HEK293 (cell line): Measurements from ENCODE around the gene KIF1A.

ENCODE experiments used
- CTCF ChIA-PET: fragments of 350-600 bp; formaldehyde crosslinking; extraction: SDS; loops from one replicate; lab custom pipeline; 2021; ENCODE audit warnings: antibody characterized with exemption; lab: Yijun Ruan, JAX
- POLR2A ChIA-PET: fragments of 300-600 bp; formaldehyde crosslinking; extraction: SDS; loops from one replicate; lab custom pipeline; 2020; ENCODE audit warnings: antibody characterized with exemption, inconsistent platforms; lab: Yijun Ruan, JAX
- H3K27ac ChIP-seq: fragments of 200-500 bp; sonication (Bioruptor generic); 2 replicates; pipeline ENCODE4 v1.5.1; 2014; ENCODE audit warnings: low read depth, low read length, control low read depth, inconsistent platforms; ENCODE audit errors: extremely low read depth
- H3K36me3 ChIP-seq, 2 experiments: fragments of 200-500 bp in 1 of 2; sonication (Bioruptor generic) in 1 of 2; 1 replicate in 1 of 2; 2 replicates in 1 of 2; pipeline ENCODE4 v1.5.1; 2014 to 2017; ENCODE audit warnings: inconsistent platforms in 2 of 2, low read length in 2 of 2; ENCODE audit not compliant: control insufficient read depth in 2 of 2, insufficient read depth in 1 of 2
- H3K4me1 ChIP-seq: fragments of 200-500 bp; sonication (Bioruptor generic); 2 replicates; pipeline ENCODE4 v1.5.1; 2014; ENCODE audit warnings: mild to moderate bottlenecking, low read length, inconsistent platforms; ENCODE audit not compliant: control insufficient read depth, insufficient read depth
- H3K4me3 ChIP-seq: 2 replicates; pipeline ENCODE4 v1.5.1; 2011; ENCODE audit warnings: low read depth, mild to moderate bottlenecking, control low read depth, low read length, moderate library complexity
- H3K9me3 ChIP-seq: fragments of 200-500 bp; sonication (Bioruptor generic); 2 replicates; pipeline ENCODE4 v1.5.1; 2014; ENCODE audit warnings: low read depth, low read length, inconsistent platforms; ENCODE audit not compliant: control insufficient read depth, insufficient read depth
- FEZF1 ChIP-seq: fragments of 450-650 bp; formaldehyde crosslinking; IDR thresholded peaks from 2 replicates; pipeline ENCODE4 v1.5.1; 2016; ENCODE audit warnings: missing biosample characterization, missing genetic modification characterization
- YY2 ChIP-seq: fragments of 450-650 bp; formaldehyde crosslinking; IDR thresholded peaks from 2 replicates; pipeline ENCODE4 v1.5.1; 2016; ENCODE audit warnings: missing biosample characterization, missing genetic modification characterization
- ZBTB20 ChIP-seq: fragments of 450-650 bp; formaldehyde crosslinking; IDR thresholded peaks from 2 replicates; pipeline ENCODE4 v1.5.1; 2016; ENCODE audit warnings: missing biosample characterization, missing genetic modification characterization
- ZIC2 ChIP-seq: fragments of 450-650 bp; formaldehyde crosslinking; IDR thresholded peaks from 2 replicates; pipeline ENCODE4 v1.5.1; 2016; ENCODE audit warnings: missing biosample characterization, missing genetic modification characterization
- ZNF214 ChIP-seq: fragments of 450-650 bp; formaldehyde crosslinking; IDR thresholded peaks from 2 replicates; pipeline ENCODE4 v1.5.1; 2017; ENCODE audit warnings: missing biosample characterization, mild to moderate bottlenecking, missing genetic modification characterization, borderline replicate concordance
- ZNF302 ChIP-seq: fragments of 450-650 bp; formaldehyde crosslinking; IDR thresholded peaks from 2 replicates; pipeline ENCODE4 v1.5.1; 2016; ENCODE audit warnings: missing biosample characterization, missing genetic modification characterization, low read depth
- ZNF561 ChIP-seq: fragments of 450-650 bp; IDR thresholded peaks from 2 replicates; pipeline ENCODE4 v1.5.1; 2018; ENCODE audit warnings: missing biosample characterization, missing genetic modification characterization, borderline replicate concordance
- ZNF701 ChIP-seq: fragments of 450-650 bp; formaldehyde crosslinking; IDR thresholded peaks from 2 replicates; pipeline ENCODE4 v1.5.1; 2016; ENCODE audit warnings: missing biosample characterization, missing genetic modification characterization
- ZNF707 ChIP-seq: fragments of 450-650 bp; formaldehyde crosslinking; IDR thresholded peaks from 2 replicates; pipeline ENCODE4 v1.5.1; 2016; ENCODE audit warnings: missing biosample characterization, missing genetic modification characterization
- ZSCAN30 ChIP-seq: fragments of 450-650 bp; IDR thresholded peaks from 2 replicates; pipeline ENCODE4 v1.5.1; 2018; ENCODE audit warnings: missing biosample characterization, mild to moderate bottlenecking, missing genetic modification characterization, moderate library complexity
- TF ChIP-seq, protein P1 (sequence below): fragments of 450-650 bp; formaldehyde crosslinking; IDR thresholded peaks from 2 replicates; pipeline ENCODE4 v1.5.1; 2016; ENCODE audit warnings: missing biosample characterization, missing genetic modification characterization
- TF ChIP-seq, protein P2 (sequence below): fragments of 450-650 bp; IDR thresholded peaks from 2 replicates; pipeline ENCODE4 v1.5.1; 2018; ENCODE audit warnings: missing biosample characterization, mild to moderate bottlenecking, missing genetic modification characterization
- TF ChIP-seq, protein P3 (sequence below): fragments of 450-650 bp; formaldehyde crosslinking; IDR thresholded peaks from 2 replicates; pipeline ENCODE4 v1.5.1; 2016; ENCODE audit warnings: missing biosample characterization, missing genetic modification characterization
- TF ChIP-seq, protein P4 (sequence below): fragments of 450-650 bp; formaldehyde crosslinking; IDR thresholded peaks from 2 replicates; pipeline ENCODE4 v1.5.1; 2016; ENCODE audit warnings: missing biosample characterization, missing genetic modification characterization
- TF ChIP-seq, protein P5 (sequence below): fragments of 450-650 bp; formaldehyde crosslinking; IDR thresholded peaks from 2 replicates; pipeline ENCODE4 v1.5.1; 2016; ENCODE audit warnings: missing biosample characterization, missing genetic modification characterization
- TF ChIP-seq, protein P6 (sequence below): fragments of 450-650 bp; formaldehyde crosslinking; IDR thresholded peaks from 2 replicates; pipeline ENCODE4 v1.5.1; 2016; ENCODE audit warnings: missing biosample characterization, missing genetic modification characterization, low read depth
- TF ChIP-seq, protein P7 (sequence below): fragments of 450-650 bp; formaldehyde crosslinking; IDR thresholded peaks from 2 replicates; pipeline ENCODE4 v1.5.1; 2016; ENCODE audit warnings: missing biosample characterization, missing genetic modification characterization
- TF ChIP-seq, protein P8 (sequence below): fragments of 450-650 bp; formaldehyde crosslinking; IDR thresholded peaks from 2 replicates; pipeline ENCODE4 v1.5.1; 2017; ENCODE audit warnings: missing biosample characterization, missing genetic modification characterization

The KIF1A gene

DNA sequence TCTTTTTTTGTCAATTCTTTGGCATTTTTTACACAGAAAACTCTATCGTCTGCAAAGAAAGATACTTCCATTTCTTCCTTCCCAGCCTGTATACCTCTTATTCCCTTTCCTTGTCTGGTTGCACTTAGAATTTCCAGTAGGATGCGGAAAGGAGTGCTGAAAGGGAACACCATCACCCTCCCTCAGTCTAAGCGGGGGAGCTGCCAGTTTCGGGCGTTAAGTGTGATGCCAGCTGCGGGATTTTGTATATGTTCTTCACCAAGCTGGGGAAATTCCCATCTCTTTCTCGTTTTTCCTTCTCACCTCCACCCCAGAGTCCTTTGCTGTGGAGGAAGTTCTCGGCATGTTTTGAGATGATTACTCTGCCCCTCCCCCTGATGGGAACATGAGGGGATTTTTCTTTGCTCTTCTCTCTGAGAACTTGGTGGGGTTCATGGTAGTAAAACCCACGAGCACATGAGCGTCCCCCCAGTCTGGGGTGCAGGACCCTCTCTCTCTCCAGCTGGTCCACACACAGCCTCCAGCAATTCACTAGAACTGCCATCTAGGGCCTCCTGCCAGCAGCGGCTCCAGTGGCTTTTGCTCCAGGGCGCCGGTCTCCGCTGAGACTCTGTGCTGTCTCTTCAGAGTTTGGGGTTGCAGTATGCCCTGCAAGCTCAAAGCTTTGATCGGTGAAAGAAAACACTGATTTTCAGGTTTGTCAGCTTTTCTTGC is 112.8 kb downstream of the KIF1A start:
- H3K9me3 ChIP-seq, result no peaks in the 10 kb centered on the region
- no peak for TF ChIP-seq ZNF561 (tag by site-specific recombination)
- no peak for TF ChIP-seq ZIC2 (tag by site-specific recombination)
- TF ChIP-seq ZNF707 (tag by site-specific recombination), result no peak
- TF ChIP-seq ZNF302 (tag by site-specific recombination), result no peak
- no peak for TF ChIP-seq ZBTB20
- no peak for TF ChIP-seq FEZF1 (tag by site-specific recombination)
- TF ChIP-seq ZNF214 (tag by site-specific recombination), result no peak
- no peak for TF ChIP-seq ZSCAN30
- H3K27ac ChIP-seq, result no peak overlapping the region
- H3K4me1 ChIP-seq, result no peaks in the 10 kb centered on the region
- POLR2A ChIA-PET, result no interaction called here
- H3K36me3 ChIP-seq, result no peaks in the 10 kb centered on the region
- H3K4me3 ChIP-seq, result no peak overlapping the region
- CTCF ChIA-PET, result no interaction called here

DNA sequence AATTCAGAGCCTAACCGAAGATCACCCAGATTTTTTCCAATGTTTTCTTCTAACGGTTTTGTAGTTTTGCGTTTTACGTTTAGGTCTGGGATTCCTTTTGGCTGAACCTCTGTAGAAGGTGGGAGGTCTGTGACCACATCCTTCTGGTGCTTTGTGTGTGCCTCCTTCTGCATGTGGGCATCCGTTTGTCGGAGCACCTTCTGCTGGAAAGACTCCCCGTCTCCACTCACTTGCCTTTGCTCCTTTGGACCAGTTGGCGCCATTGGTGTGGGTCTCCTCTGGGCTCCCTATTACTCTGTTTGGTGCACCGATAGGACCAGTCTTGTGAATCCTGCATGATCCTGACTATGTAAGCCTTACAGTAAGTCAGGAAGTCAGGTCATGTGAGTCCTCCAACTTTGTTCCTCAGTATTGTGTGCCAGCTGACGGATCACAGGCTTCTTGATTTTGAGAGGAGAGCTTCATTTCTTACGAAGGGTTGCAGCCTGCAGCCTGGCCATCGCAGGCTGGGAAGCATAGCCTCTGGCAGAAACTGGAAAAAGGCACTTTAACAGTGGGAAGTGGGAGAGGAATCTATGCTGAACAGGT is 114.7 kb downstream of the KIF1A start:
- Histone ChIP-seq H3K36me3 (no peaks in the 10 kb centered on the region), H3K9me3 (no peaks in the 10 kb centered on the region), H3K4me1 (no peaks in the 10 kb centered on the region), H3K4me3 (no peak overlapping the region), H3K27ac (no peak overlapping the region)
- POLR2A ChIA-PET, result no interaction called here
- CTCF ChIA-PET, result interaction anchor here (0.5 to 0.6 kb wide), 2 partner anchors 21 to 137 kb away, joined by 3 to 6 read pairs; no protein-coding TSS in a partner anchor
- TF ChIP-seq ZNF701 (tag by site-specific recombination) (no peak), YY2 (tag by site-specific recombination) (no peak)
- TF ChIP-seq, protein P1, sequence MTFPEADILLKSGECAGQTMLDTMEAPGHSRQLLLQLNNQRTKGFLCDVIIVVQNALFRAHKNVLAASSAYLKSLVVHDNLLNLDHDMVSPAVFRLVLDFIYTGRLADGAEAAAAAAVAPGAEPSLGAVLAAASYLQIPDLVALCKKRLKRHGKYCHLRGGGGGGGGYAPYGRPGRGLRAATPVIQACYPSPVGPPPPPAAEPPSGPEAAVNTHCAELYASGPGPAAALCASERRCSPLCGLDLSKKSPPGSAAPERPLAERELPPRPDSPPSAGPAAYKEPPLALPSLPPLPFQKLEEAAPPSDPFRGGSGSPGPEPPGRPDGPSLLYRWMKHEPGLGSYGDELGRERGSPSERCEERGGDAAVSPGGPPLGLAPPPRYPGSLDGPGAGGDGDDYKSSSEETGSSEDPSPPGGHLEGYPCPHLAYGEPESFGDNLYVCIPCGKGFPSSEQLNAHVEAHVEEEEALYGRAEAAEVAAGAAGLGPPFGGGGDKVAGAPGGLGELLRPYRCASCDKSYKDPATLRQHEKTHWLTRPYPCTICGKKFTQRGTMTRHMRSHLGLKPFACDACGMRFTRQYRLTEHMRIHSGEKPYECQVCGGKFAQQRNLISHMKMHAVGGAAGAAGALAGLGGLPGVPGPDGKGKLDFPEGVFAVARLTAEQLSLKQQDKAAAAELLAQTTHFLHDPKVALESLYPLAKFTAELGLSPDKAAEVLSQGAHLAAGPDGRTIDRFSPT (tag by site-specific recombination), result no peak
- TF ChIP-seq, protein P2, sequence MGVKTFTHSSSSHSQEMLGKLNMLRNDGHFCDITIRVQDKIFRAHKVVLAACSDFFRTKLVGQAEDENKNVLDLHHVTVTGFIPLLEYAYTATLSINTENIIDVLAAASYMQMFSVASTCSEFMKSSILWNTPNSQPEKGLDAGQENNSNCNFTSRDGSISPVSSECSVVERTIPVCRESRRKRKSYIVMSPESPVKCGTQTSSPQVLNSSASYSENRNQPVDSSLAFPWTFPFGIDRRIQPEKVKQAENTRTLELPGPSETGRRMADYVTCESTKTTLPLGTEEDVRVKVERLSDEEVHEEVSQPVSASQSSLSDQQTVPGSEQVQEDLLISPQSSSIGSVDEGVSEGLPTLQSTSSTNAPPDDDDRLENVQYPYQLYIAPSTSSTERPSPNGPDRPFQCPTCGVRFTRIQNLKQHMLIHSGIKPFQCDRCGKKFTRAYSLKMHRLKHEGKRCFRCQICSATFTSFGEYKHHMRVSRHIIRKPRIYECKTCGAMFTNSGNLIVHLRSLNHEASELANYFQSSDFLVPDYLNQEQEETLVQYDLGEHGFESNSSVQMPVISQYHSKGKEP (tag by site-specific recombination), result no peak
- TF ChIP-seq, protein P3, sequence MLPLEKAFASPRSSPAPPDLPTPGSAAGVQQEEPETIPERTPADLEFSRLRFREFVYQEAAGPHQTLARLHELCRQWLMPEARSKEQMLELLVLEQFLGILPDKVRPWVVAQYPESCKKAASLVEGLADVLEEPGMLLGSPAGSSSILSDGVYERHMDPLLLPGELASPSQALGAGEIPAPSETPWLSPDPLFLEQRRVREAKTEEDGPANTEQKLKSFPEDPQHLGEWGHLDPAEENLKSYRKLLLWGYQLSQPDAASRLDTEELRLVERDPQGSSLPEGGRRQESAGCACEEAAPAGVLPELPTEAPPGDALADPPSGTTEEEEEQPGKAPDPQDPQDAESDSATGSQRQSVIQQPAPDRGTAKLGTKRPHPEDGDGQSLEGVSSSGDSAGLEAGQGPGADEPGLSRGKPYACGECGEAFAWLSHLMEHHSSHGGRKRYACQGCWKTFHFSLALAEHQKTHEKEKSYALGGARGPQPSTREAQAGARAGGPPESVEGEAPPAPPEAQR (tag by site-specific recombination), result no peak
- TF ChIP-seq, protein P4, sequence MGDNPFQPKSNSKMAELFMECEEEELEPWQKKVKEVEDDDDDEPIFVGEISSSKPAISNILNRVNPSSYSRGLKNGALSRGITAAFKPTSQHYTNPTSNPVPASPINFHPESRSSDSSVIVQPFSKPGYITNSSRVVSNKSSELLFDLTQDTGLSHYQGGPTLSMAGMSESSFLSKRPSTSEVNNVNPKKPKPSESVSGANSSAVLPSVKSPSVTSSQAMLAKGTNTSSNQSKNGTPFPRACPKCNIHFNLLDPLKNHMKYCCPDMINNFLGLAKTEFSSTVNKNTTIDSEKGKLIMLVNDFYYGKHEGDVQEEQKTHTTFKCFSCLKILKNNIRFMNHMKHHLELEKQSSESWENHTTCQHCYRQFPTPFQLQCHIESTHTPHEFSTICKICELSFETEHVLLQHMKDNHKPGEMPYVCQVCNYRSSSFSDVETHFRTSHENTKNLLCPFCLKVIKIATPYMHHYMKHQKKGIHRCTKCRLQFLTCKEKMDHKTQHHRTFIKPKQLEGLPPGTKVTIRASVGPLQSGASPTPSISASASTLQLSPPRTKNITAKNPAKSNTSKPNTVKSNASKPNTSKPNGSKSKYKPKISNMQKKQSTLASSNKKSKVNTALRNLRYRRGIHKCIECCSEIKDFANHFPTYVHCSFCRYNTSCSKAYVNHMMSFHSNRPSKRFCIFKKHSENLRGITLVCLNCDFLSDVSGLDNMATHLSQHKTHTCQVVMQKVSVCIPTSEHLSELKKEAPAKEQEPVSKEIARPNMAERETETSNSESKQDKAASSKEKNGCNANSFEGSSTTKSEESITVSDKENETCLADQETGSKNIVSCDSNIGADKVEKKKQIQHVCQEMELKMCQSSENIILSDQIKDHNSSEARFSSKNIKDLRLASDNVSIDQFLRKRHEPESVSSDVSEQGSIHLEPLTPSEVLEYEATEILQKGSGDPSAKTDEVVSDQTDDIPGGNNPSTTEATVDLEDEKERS (tag by site-specific recombination), result no peak
- TF ChIP-seq, protein P5, sequence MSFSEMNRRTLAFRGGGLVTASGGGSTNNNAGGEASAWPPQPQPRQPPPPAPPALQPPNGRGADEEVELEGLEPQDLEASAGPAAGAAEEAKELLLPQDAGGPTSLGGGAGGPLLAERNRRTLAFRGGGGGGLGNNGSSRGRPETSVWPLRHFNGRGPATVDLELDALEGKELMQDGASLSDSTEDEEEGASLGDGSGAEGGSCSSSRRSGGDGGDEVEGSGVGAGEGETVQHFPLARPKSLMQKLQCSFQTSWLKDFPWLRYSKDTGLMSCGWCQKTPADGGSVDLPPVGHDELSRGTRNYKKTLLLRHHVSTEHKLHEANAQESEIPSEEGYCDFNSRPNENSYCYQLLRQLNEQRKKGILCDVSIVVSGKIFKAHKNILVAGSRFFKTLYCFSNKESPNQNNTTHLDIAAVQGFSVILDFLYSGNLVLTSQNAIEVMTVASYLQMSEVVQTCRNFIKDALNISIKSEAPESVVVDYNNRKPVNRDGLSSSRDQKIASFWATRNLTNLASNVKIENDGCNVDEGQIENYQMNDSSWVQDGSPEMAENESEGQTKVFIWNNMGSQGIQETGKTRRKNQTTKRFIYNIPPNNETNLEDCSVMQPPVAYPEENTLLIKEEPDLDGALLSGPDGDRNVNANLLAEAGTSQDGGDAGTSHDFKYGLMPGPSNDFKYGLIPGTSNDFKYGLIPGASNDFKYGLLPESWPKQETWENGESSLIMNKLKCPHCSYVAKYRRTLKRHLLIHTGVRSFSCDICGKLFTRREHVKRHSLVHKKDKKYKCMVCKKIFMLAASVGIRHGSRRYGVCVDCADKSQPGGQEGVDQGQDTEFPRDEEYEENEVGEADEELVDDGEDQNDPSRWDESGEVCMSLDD, result no peak
- TF ChIP-seq, protein P6, sequence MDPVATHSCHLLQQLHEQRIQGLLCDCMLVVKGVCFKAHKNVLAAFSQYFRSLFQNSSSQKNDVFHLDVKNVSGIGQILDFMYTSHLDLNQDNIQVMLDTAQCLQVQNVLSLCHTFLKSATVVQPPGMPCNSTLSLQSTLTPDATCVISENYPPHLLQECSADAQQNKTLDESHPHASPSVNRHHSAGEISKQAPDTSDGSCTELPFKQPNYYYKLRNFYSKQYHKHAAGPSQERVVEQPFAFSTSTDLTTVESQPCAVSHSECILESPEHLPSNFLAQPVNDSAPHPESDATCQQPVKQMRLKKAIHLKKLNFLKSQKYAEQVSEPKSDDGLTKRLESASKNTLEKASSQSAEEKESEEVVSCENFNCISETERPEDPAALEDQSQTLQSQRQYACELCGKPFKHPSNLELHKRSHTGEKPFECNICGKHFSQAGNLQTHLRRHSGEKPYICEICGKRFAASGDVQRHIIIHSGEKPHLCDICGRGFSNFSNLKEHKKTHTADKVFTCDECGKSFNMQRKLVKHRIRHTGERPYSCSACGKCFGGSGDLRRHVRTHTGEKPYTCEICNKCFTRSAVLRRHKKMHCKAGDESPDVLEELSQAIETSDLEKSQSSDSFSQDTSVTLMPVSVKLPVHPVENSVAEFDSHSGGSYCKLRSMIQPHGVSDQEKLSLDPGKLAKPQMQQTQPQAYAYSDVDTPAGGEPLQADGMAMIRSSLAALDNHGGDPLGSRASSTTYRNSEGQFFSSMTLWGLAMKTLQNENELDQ (tag by site-specific recombination), result no peak
- TF ChIP-seq, protein P7, sequence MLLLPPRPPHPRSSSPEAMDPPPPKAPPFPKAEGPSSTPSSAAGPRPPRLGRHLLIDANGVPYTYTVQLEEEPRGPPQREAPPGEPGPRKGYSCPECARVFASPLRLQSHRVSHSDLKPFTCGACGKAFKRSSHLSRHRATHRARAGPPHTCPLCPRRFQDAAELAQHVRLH (tag by site-specific recombination), result no peak
- TF ChIP-seq, protein P8, sequence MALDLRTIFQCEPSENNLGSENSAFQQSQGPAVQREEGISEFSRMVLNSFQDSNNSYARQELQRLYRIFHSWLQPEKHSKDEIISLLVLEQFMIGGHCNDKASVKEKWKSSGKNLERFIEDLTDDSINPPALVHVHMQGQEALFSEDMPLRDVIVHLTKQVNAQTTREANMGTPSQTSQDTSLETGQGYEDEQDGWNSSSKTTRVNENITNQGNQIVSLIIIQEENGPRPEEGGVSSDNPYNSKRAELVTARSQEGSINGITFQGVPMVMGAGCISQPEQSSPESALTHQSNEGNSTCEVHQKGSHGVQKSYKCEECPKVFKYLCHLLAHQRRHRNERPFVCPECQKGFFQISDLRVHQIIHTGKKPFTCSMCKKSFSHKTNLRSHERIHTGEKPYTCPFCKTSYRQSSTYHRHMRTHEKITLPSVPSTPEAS (tag by site-specific recombination), result no peak
